Measurements from ENCODE around the gene TSNAX. TPM values are rescaled to one million over a fixed set of nuclear protein-coding genes. Genes with fewer than 3 reads are reported as not detected.
A peak's percentile ranks its signal among the peaks of the same experiment; 100 is the strongest.

Gene TSNAX
- total RNA-seq, 4 donors from 2014 or later, result 8.2 to 27.0 (median 17.3) TPM

DNA sequence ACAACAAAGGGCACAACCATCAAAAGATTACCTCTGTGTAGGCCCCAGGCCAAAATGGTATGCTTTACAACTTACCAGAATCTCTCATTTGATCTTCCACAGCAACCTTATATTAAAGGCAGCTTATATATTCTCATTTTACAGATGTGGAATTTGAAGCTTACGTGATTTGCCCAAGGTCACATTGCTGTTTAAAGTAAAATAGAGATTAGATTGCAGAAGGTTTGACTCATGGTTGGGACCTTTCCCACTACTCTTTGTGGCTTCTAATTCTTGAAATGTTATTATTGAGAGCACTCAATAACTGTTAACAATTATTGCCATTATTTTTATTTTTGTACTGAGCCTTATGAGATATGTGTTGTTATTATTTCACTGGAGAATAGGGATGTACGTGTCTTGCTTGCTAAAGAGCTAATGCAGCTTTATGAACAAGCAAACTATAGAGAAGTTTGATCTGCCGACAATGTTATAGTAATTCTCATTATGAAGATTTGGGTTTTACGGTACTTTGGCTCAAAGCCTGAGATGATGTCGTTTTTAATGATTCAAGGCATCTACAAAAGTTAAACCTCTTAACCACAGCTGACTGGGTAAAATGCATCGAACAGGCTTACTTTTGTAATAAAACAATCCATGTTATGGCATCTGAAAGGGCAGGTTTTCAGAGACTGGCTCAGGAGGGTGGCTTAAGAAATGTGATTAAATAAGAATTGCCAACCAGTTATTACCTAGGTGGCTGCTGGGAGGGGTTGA, 43.3 kb upstream of the TSNAX start:
- H3K27ac ChIP-seq, result no peak overlapping the region
- in situ Hi-C loops (cut with MboI; ENCODE audit: low pct_ligation_motif_present in 1 of 4, low pct_unique_long_range_greater_than_20kb in 1 of 4, low sequenced_read_pairs in 3 of 4) (no loop called here), intact Hi-C loops (cut with DNase I; ENCODE audit: low total_unique reads) (no loop called here)
- TF ChIP-seq, protein P1, sequence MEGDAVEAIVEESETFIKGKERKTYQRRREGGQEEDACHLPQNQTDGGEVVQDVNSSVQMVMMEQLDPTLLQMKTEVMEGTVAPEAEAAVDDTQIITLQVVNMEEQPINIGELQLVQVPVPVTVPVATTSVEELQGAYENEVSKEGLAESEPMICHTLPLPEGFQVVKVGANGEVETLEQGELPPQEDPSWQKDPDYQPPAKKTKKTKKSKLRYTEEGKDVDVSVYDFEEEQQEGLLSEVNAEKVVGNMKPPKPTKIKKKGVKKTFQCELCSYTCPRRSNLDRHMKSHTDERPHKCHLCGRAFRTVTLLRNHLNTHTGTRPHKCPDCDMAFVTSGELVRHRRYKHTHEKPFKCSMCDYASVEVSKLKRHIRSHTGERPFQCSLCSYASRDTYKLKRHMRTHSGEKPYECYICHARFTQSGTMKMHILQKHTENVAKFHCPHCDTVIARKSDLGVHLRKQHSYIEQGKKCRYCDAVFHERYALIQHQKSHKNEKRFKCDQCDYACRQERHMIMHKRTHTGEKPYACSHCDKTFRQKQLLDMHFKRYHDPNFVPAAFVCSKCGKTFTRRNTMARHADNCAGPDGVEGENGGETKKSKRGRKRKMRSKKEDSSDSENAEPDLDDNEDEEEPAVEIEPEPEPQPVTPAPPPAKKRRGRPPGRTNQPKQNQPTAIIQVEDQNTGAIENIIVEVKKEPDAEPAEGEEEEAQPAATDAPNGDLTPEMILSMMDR (IDR thresholded peaks at IDR 0.05), result no peak
- TF ChIP-seq POLR2A (IDR thresholded peaks at IDR 0.05), result no peak
- no peak for TF ChIP-seq EP300 (IDR thresholded peaks at IDR 0.05; ENCODE audit: low read depth)
- no peak for TF ChIP-seq POLR2AphosphoS5 (IDR thresholded peaks at IDR 0.05)
- no peak overlapping the region for H3K4me3 ChIP-seq
- H3K36me3 ChIP-seq, result no peaks in the 10 kb centered on the region
- 42 to 44% methylated on average over 6 of the region's 6 CpGs for WGBS, 2 donors (ENCODE audit: low coverage in 1 of 2)
- H3K4me1 ChIP-seq, result no peaks in the 10 kb centered on the region
- H3K9me3 ChIP-seq, result no peaks in the 10 kb centered on the region
- no peak for DNase-seq
- H3K27me3 ChIP-seq, result peaks cover 3% of the 10 kb centered on the region

DNA sequence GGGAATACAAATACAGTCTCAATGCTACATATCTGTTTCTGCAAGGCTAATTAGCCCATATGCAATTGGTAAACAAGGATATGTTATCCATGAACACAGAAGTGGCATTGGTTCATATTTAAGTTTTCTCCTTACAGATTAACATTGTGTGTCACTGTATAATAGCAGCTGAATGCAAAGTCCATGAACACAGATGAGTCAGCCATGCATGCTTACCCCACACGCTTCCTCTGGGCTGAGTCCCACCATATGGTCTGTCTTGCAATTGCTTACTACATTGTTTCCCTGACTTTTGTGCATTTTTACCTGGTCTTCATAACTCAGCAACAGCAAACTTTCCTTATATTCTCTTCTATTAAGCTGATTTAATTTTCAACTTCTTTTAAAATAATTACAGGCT, 41.5 kb upstream of the TSNAX start:
- Histone ChIP-seq H3K4me1 (no peaks in the 10 kb centered on the region), H3K9me3 (no peaks in the 10 kb centered on the region), H3K4me3 (no peak overlapping the region), H3K27ac (no peak overlapping the region), H3K36me3 (no peaks in the 10 kb centered on the region), H3K27me3 (no peaks in the 10 kb centered on the region)
- WGBS, 2 donors (ENCODE audit: low coverage in 1 of 2), result 50 to 54% methylated on average over 1 of the region's 1 CpG
- in situ Hi-C loops (cut with MboI; ENCODE audit: low pct_ligation_motif_present in 1 of 4, low pct_unique_long_range_greater_than_20kb in 1 of 4, low sequenced_read_pairs in 3 of 4), result no loop called here
- peak; percentile 10 for DNase-seq
- TF ChIP-seq EP300 (IDR thresholded peaks at IDR 0.05; ENCODE audit: low read depth) (no peak), POLR2AphosphoS5 (IDR thresholded peaks at IDR 0.05) (no peak), POLR2A (IDR thresholded peaks at IDR 0.05) (no peak)
- TF ChIP-seq, protein P1 (IDR thresholded peaks at IDR 0.05), result no peak
- intact Hi-C loops (cut with DNase I; ENCODE audit: low total_unique reads), result no loop called here

DNA sequence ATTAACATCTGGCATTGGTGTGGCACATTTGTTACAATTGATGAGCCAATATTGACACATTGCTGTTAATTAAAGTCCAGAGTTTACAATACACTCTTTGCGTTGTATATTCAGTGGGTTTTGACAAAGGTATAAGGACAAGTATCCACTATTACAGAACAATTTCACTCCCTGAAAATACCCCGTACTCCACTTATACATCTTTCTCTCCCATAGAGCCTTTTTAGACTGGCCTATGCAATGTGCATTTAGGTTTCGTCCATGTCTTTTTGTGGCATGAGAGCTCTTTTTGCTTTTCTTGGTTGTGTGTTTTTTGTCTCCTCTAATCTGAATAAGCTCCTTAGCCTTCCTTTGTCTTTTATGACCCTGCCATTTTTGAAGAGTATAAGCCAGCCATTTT, 40.6 kb upstream of the TSNAX start:
- no peaks in the 10 kb centered on the region for H3K9me3 ChIP-seq
- WGBS, 2 donors (ENCODE audit: low coverage in 1 of 2), result 96 to 100% methylated on average over 3 of the region's 3 CpGs
- intact Hi-C loops (cut with DNase I; ENCODE audit: low total_unique reads), result no loop called here
- in situ Hi-C loops (cut with MboI; ENCODE audit: low pct_ligation_motif_present in 1 of 4, low pct_unique_long_range_greater_than_20kb in 1 of 4, low sequenced_read_pairs in 3 of 4), result no loop called here
- H3K4me3 ChIP-seq, result no peak overlapping the region
- H3K4me1 ChIP-seq, result no peaks in the 10 kb centered on the region
- H3K27ac ChIP-seq, result no peak overlapping the region
- no peak for DNase-seq
- H3K27me3 ChIP-seq, result no peaks in the 10 kb centered on the region
- TF ChIP-seq, protein P1 (IDR thresholded peaks at IDR 0.05), result no peak
- TF ChIP-seq POLR2A (IDR thresholded peaks at IDR 0.05) (no peak), POLR2AphosphoS5 (IDR thresholded peaks at IDR 0.05) (no peak), EP300 (IDR thresholded peaks at IDR 0.05; ENCODE audit: low read depth) (no peak)
- no peaks in the 10 kb centered on the region for H3K36me3 ChIP-seq

DNA sequence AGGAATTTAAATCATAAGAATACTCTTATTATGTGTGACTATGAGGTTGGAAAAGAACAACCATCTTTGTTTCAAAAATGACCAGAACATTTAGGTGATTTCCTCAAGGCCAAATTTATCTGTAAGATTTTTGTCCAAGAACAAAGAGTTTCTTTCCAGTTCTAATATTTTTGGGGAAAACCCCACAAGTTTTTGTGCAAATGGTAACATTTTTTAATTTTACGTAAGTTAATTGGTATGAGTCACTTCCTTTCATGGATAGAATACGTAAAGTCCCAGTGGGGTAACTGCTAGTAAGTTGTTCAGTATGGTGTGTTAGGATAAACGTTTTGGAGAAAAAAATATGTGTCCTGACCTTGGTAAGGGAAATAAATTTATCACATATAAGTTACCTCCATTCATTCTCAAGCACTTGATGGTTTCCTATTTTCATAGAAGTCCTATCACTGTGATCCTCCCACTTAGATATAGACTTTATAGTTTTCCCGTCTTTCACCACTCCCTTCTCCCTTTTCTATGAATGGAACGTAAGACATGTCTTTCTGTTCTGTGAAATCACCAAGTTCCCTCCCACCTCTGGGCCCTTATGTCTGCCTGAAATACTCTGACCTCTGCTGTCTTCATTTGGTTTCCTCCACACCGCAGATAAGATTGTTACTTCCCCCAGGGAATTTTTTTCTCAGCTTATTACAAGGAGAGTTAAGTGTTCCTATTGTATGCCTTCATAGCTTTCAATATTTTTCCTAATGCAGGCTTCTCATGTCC, 34.9 kb upstream of the TSNAX start:
- in situ Hi-C loops (cut with MboI; ENCODE audit: low pct_ligation_motif_present in 1 of 4, low pct_unique_long_range_greater_than_20kb in 1 of 4, low sequenced_read_pairs in 3 of 4), result no loop called here
- H3K4me3 ChIP-seq, result no peak overlapping the region
- H3K9me3 ChIP-seq, result no peaks in the 10 kb centered on the region
- H3K4me1 ChIP-seq, result peaks cover 0 to 4% (median 0%) of the 10 kb centered on the region in 4 donors
- no peak for DNase-seq
- H3K36me3 ChIP-seq, result no peaks in the 10 kb centered on the region
- intact Hi-C loops (cut with DNase I; ENCODE audit: low total_unique reads), result no loop called here
- WGBS, 2 donors (ENCODE audit: low coverage in 1 of 2), result 52 to 57% methylated on average over 6 of the region's 6 CpGs
- H3K27me3 ChIP-seq, result no peaks in the 10 kb centered on the region
- no peak for TF ChIP-seq POLR2AphosphoS5 (IDR thresholded peaks at IDR 0.05)
- TF ChIP-seq, protein P1 (IDR thresholded peaks at IDR 0.05), result no peak
- no peak for TF ChIP-seq POLR2A (IDR thresholded peaks at IDR 0.05)
- TF ChIP-seq EP300 (IDR thresholded peaks at IDR 0.05; ENCODE audit: low read depth), result no peak
- H3K27ac ChIP-seq, result no peak overlapping the region
